ENCODE results near the gene CPA5.

CPA5 gene

DNA sequence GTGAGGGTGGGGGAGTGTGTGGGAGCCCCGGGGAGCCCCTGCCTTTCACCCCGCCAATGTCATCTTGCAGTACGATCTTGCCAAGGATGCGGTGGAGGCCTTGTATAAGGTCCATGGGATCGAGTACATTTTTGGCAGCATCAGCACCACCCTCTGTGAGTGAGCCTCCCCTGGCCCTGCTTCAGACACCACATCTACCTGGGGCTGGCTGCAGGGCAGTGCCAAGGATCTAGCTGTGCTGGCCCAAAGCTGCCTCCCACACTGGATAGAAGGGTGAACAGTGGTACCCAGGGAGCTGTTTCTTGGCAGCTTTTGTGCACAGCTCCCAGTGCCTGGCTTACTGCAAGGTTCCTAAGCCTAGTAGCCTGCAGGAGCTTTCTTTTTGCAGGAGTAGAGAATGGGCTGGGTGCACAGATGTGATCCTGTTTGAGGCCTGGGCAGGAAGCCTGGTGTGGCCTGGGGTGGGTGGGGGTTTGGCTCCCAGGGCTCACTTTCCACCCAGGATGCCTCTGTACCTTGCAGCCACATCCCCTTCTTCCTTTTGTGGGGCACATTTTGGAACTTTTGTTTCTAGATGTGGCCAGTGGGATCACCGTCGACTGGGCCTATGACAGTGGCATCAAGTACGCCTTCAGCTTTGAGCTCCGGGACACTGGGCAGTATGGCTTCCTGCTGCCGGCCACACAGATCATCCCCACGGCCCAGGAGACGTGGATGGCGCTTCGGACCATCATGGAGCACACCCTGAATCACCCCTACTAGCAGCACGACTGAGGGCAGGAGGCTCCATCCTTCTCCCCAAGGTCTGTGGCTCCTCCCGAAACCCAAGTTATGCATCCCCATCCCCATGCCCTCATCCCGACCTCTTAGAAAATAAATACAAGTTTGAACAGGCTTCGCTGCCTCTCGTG, 23.5 kb downstream of the CPA5 start:
- peaks cover 8% of the 10 kb centered on the region for H3K9me3 Mint-ChIP-seq
- peaks cover 5% of the 10 kb centered on the region for H3K36me3 Mint-ChIP-seq (ENCODE audit: low read depth)
- peaks cover 85% of the 10 kb centered on the region for H3K4me1 Mint-ChIP-seq
- no peak for TF ChIP-seq CTCF (IDR thresholded peaks at IDR 0.05)
- peak overlapping the region; percentile 20 for H3K27ac Mint-ChIP-seq
- no peak for DNase-seq
- no peaks in the 10 kb centered on the region for H3K27me3 Mint-ChIP-seq (ENCODE audit: low read depth, poor library complexity)
- H3K4me3 Mint-ChIP-seq = no peak overlapping the region

DNA sequence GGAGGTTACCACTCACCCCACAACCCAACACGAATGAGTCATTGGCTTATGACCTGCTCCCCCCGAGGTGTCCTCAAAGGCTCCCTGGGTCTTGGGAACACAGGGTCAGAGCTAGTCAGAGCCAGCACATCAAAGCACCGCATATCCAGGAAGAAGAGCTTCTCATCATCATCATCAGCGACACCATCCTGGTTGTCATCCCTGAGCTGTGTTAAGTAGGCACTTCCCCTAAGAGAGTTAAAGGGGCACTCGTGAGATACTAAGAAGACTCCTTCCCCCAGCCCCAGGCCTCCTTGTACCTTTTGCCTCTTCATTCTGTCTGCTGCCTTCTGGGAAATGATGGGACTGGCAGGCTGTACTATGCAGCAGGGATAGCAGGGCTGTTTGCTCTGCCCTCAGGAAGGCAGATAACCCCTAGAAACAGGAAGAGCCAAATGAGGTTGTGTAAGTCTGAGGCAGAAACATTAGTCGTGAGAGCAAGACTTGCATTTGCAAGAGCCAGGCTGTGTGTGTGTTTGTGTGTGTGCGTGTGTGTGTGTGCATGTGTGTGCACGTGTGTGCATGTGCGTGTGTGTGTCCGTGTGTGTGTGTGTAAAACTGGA, 24.6 kb downstream of the CPA5 start:
- TF ChIP-seq CTCF (IDR thresholded peaks at IDR 0.05) = no peak
- Mint-ChIP-seq H3K36me3 (ENCODE audit: low read depth) (peaks cover 5% of the 10 kb centered on the region), H3K4me3 (peak overlapping the region; percentile 41), H3K27me3 (ENCODE audit: low read depth, poor library complexity) (no peaks in the 10 kb centered on the region), H3K27ac (peak overlapping the region; percentile 96), H3K9me3 (peaks cover 8% of the 10 kb centered on the region), H3K4me1 (peaks cover 89% of the 10 kb centered on the region)
- no peak for DNase-seq

GRCh38 chr7:130369831-130370550, 25.4 kb downstream of the CPA5 start:
- no peak for DNase-seq
- Mint-ChIP-seq H3K36me3 (ENCODE audit: low read depth) (peaks cover 5% of the 10 kb centered on the region), H3K4me3 (peak overlapping the region; percentile 23), H3K27ac (peak overlapping the region; percentile 96), H3K4me1 (peaks cover 92% of the 10 kb centered on the region), H3K9me3 (peaks cover 8% of the 10 kb centered on the region), H3K27me3 (ENCODE audit: low read depth, poor library complexity) (no peaks in the 10 kb centered on the region)
- no peak for TF ChIP-seq CTCF (IDR thresholded peaks at IDR 0.05)

GRCh38 chr7:130371046-130371445, 26.4 kb downstream of the CPA5 start:
- Mint-ChIP-seq H3K36me3 (ENCODE audit: low read depth) (peaks cover 12% of the 10 kb centered on the region), H3K9me3 (peaks cover 17% of the 10 kb centered on the region), H3K4me1 (peaks cover 85% of the 10 kb centered on the region), H3K27ac (no peak overlapping the region), H3K27me3 (ENCODE audit: low read depth, poor library complexity) (no peaks in the 10 kb centered on the region), H3K4me3 (no peak overlapping the region)
- no peak for DNase-seq
- no peak for TF ChIP-seq CTCF (IDR thresholded peaks at IDR 0.05)

GRCh38 chr7:130372402-130373165, 28.0 kb downstream of the CPA5 start:
- no peak overlapping the region for H3K4me3 Mint-ChIP-seq

More at GRCh38 chr7:130372402-130373165, 28.0 kb downstream of the CPA5 start:
- H3K9me3 Mint-ChIP-seq = peaks cover 32% of the 10 kb centered on the region
- peaks cover 26% of the 10 kb centered on the region for H3K36me3 Mint-ChIP-seq (ENCODE audit: low read depth)
- H3K4me1 Mint-ChIP-seq = peaks cover 73% of the 10 kb centered on the region
- peak overlapping the region; percentile 100 for H3K27ac Mint-ChIP-seq
- no peak for DNase-seq
- no peaks in the 10 kb centered on the region for H3K27me3 Mint-ChIP-seq (ENCODE audit: low read depth, poor library complexity)
- no peak for TF ChIP-seq CTCF (IDR thresholded peaks at IDR 0.05)

All from nephron progenitor cell (in vitro differentiated cells).